PC-9 (cell line): Measurements from ENCODE around the gene APOBR. TPM values are rescaled to one million over a fixed set of nuclear protein-coding genes. Genes with fewer than 3 reads are reported as not detected.

Source experiments
- BruUV-seq: library from RNA; stranded (reverse); fragments of 400-500 nt; replicated peaks from 2 replicates; lab custom pipeline; 2021; lab: Mats Ljungman, UMichigan
- CTCF ChIA-PET: fragments of 300-600 bp; sonication (Branson Sonifier 250); formaldehyde crosslinking; loops from one replicate; lab custom pipeline; 2022; ENCODE audit warnings: antibody characterized with exemption; lab: Charles Lee
- POLR2A ChIA-PET: fragments of 300-600 bp; sonication (Branson Sonifier 250); formaldehyde crosslinking; loops from one replicate; lab custom pipeline; 2022; ENCODE audit warnings: antibody characterized with exemption; ENCODE audit not compliant: unreplicated experiment; lab: Charles Lee
- DNase-seq, 2 experiments: peaks; one replicate each; pipeline versions ENCODE4 v3.0.0 to v3.0.0-alpha.2; 2015 to 2022; ENCODE audit warnings: mixed read lengths in 1 of 2
- H2AFZ ChIP-seq: fragments of 200-600 bp; sonication (generic); 2 replicates; pipeline ENCODE4 v1.8.1; 2017; ENCODE audit warnings: antibody characterized with exemption
- H3F3A ChIP-seq: fragments of 200-600 bp; sonication (generic); 2 replicates; pipeline ENCODE4 v1.8.1; 2017; ENCODE audit warnings: antibody characterized with exemption, mild to moderate bottlenecking, low read depth; ENCODE audit not compliant: insufficient read depth
- H3K27ac ChIP-seq: fragments of 200-600 bp; sonication (generic); 2 replicates; pipeline ENCODE4 v1.6.1; 2016; ENCODE audit warnings: mixed run types
- H3K27me3 ChIP-seq: fragments of 200-600 bp; sonication (generic); 2 replicates; pipeline ENCODE4 v1.6.1; 2016; ENCODE audit warnings: low read depth, mixed run types; ENCODE audit not compliant: insufficient read depth
- H3K36me3 ChIP-seq: fragments of 200-600 bp; sonication (generic); 2 replicates; pipeline ENCODE4 v1.6.1; 2016; ENCODE audit warnings: low read depth, mixed run types
- H3K4me1 ChIP-seq: fragments of 200-600 bp; sonication (generic); replicated peaks from 2 replicates; pipeline ENCODE4 v1.6.1; 2016; ENCODE audit warnings: mixed run types; ENCODE audit not compliant: insufficient read depth
- H3K4me2 ChIP-seq: fragments of 200-600 bp; sonication (generic); 2 replicates; pipeline ENCODE4 v1.6.1; 2017; ENCODE audit warnings: mixed run types
- H3K4me3 ChIP-seq: fragments of 200-600 bp; sonication (generic); 2 replicates; pipeline ENCODE4 v1.6.1; 2016; ENCODE audit warnings: mixed run types
- H3K79me2 ChIP-seq: fragments of 200-600 bp; sonication (generic); 2 replicates; pipeline ENCODE4 v1.6.1; 2017; ENCODE audit warnings: low read depth, mixed run types
- H3K9me2 ChIP-seq: fragments of 200-600 bp; sonication (generic); 2 replicates; pipeline ENCODE4 v1.8.1; 2017; ENCODE audit warnings: mild to moderate bottlenecking; ENCODE audit not compliant: insufficient read depth
- H3K9me3 ChIP-seq: fragments of 200-600 bp; sonication (generic); 2 replicates; pipeline ENCODE4 v1.8.1; 2016; ENCODE audit warnings: low read depth; ENCODE audit not compliant: insufficient read depth
- H4K20me1 ChIP-seq: fragments of 200-600 bp; sonication (generic); 2 replicates; pipeline ENCODE4 v1.8.1; 2017; ENCODE audit not compliant: insufficient read depth
- EZH2 ChIP-seq: fragments of 200-600 bp; sonication (generic); IDR thresholded peaks from 2 replicates; pipeline ENCODE4 v1.8.0; 2017; ENCODE audit warnings: antibody characterized with exemption, low read depth
- intact Hi-C: fragments of 100-400 bp; cut with micrococcal nuclease; formaldehyde crosslinking; loops from one replicate; pipeline ENCODE4 v1.10.0; 2022; ENCODE audit not compliant: unreplicated experiment
- total RNA-seq: library from RNA; stranded (reverse); gene quantifications from 2 replicates; pipeline ENCODE4 v1.2.3, GENCODE V29; 2021
- TF ChIP-seq, protein P1 (sequence below): fragments of 200-600 bp; sonication (generic); conservative IDR thresholded peaks from 2 replicates; pipeline ENCODE4 v1.6.1; 2017; ENCODE audit warnings: mixed run types, antibody characterized with exemption, mild to moderate bottlenecking, moderate library complexity

Gene APOBR
- total RNA-seq, 1 experiment from 2014 or later = 2.4 TPM

DNA sequence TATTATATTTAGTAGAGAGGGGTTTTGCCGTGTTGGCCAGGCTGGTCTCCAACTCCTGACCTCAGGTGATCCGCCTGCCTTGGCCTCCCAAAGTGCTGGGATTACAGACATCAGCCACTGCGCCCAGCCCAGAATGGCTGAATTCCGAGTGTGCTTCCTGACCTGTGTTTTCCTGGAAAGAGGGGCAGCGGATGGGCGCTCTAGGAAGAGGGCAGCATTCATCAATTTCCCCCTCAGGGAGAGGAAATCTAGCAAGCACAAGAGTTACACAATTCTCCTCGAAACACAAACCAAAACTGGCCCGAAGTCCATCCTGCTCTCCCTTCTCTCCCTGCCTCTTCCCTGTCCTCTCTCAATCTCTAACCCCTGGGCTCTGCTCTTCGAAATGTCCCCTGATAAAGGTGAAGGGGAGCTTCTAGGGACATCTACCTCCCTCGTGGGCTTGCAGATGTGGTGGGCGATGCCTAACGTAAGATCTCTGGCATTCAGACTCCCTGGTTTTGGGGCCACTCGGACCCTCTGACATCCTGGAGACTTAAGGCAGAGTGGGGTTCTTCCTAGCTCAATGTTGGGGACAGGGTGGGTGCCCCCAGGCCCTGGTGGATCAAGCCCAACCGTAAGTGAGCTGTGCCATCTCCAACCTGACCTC lies 11.2 kb downstream of the APOBR start:
- H3F3A ChIP-seq = peaks cover 39% of the 10 kb centered on the region
- no peaks in the 10 kb centered on the region for H3K27me3 ChIP-seq
- H3K36me3 ChIP-seq = no peaks in the 10 kb centered on the region
- no peaks in the 10 kb centered on the region for H3K9me3 ChIP-seq
- peaks cover 39% of the 10 kb centered on the region for H3K4me1 ChIP-seq
- POLR2A ChIA-PET = no interaction called here
- CTCF ChIA-PET = no interaction called here
- no peaks in the 10 kb centered on the region for H4K20me1 ChIP-seq
- BruUV-seq = no TSS peak
- TF ChIP-seq, protein P1, sequence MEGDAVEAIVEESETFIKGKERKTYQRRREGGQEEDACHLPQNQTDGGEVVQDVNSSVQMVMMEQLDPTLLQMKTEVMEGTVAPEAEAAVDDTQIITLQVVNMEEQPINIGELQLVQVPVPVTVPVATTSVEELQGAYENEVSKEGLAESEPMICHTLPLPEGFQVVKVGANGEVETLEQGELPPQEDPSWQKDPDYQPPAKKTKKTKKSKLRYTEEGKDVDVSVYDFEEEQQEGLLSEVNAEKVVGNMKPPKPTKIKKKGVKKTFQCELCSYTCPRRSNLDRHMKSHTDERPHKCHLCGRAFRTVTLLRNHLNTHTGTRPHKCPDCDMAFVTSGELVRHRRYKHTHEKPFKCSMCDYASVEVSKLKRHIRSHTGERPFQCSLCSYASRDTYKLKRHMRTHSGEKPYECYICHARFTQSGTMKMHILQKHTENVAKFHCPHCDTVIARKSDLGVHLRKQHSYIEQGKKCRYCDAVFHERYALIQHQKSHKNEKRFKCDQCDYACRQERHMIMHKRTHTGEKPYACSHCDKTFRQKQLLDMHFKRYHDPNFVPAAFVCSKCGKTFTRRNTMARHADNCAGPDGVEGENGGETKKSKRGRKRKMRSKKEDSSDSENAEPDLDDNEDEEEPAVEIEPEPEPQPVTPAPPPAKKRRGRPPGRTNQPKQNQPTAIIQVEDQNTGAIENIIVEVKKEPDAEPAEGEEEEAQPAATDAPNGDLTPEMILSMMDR = no peak
- TF ChIP-seq EZH2 = no peak
- H3K9me2 ChIP-seq = no peaks in the 10 kb centered on the region
- peak overlapping the region; percentile 54 for H2AFZ ChIP-seq
- no peaks in the 10 kb centered on the region for H3K79me2 ChIP-seq
- H3K4me2 ChIP-seq = peak overlapping the region; percentile 71
- H3K27ac ChIP-seq = peak overlapping the region; percentile 70
- peak in 1 of 2 experiments; percentile 78 for DNase-seq
- peak overlapping the region; percentile 20; the same call in 1 of the 2 replicates for H3K4me3 ChIP-seq
- intact Hi-C loops = loop anchor here (1.0 to 2.0 kb wide), 2 partner anchors 13 to 21 kb away; partner anchors contain the start of gene CLN3

DNA sequence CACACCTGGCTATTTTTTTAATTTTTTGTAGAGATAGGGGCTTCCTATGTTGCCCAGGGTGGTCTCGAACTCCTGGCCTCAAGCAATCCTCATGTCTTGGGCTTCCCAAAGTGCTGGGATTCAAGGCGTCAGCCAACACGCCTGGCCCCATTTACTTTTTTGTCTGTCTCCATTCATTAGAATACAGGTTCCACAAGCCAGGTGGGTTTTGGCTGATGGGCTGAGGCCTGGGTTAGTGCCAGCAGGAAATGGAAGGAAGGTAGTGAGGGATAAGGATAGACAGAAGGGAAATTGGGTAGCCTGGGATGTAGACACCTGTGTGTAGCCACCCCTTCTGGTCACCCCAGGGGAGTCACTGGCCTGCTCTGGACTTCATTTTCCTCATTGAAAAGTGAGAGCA lies 16.6 kb downstream of the APOBR start:
- no peak overlapping the region for H3K4me2 ChIP-seq
- no peaks in the 10 kb centered on the region for H3K9me2 ChIP-seq
- no peak for TF ChIP-seq EZH2
- TF ChIP-seq, protein P1 = no peak
- H3K4me3 ChIP-seq = no peak overlapping the region
- no TSS peak for BruUV-seq
- H3K9me3 ChIP-seq = no peaks in the 10 kb centered on the region
- peaks cover 23% of the 10 kb centered on the region for H3K4me1 ChIP-seq
- H3K79me2 ChIP-seq = no peaks in the 10 kb centered on the region
- intact Hi-C loops = no loop called here
- H4K20me1 ChIP-seq = no peaks in the 10 kb centered on the region
- CTCF ChIA-PET = no interaction called here
- H3K36me3 ChIP-seq = no peaks in the 10 kb centered on the region
- POLR2A ChIA-PET = no interaction called here
- no peak overlapping the region for H2AFZ ChIP-seq
- peak; percentile 67 to 69 for DNase-seq
- peaks cover 26% of the 10 kb centered on the region; the same call in 1 of the 2 replicates for H3F3A ChIP-seq
- no peaks in the 10 kb centered on the region for H3K27me3 ChIP-seq
- no peak overlapping the region for H3K27ac ChIP-seq

DNA sequence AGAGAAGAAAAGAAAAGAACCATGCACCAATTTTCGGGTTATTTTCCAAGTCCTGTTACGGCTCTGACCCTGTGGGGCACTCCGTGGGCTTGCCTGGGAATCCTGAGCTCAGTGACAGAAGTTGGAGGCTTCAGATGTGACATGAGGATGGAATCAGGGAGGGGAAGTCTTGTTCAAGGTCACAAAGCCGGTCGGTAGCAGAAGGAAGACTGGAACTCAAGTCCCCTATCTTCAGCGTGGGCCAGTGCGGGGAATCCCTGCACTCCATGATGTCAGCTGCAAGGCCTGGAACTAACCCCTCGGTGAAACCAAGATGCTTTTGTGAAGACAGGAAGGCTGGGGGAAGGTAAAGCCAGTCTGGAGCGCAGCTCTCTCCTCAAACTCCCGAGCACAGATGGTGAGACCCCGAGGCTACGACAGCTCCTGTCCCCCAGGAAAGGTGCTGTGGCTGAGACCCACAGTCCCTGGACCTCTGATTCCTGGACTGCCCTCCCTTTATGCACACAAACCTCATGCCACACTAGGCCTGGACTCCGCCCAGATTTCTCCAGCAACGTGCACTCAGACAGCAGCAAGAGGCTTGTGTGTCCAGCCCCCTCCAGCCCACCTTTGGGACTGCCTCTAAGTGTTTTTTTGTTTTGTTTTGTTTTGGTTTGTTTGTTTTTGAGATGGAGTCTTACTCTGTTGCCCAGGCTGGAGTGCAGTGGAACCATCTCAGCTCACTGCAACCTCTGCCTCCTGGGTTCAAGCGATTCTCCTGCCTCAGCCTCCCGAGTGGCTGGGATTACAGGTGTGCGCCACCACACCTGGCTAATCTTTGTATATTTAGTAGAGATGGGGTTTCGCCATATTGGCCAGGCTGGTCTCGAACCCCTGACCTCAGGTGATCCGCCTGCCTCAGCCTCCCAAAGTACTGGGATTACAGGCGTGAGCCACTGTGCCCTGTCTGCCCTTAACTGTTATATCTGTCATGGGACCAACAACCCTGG lies 17.7 kb downstream of the APOBR start:
- ChIA-PET CTCF (no interaction called here), POLR2A (no interaction called here)
- intact Hi-C loops = no loop called here
- Histone ChIP-seq H3K4me2 (no peak overlapping the region), H3K4me1 (peaks cover 20% of the 10 kb centered on the region), H2AFZ (no peak overlapping the region), H3K27me3 (no peaks in the 10 kb centered on the region), H3K9me2 (no peaks in the 10 kb centered on the region), H3K4me3 (no peak overlapping the region), H3F3A (peaks cover 25% of the 10 kb centered on the region; the same call in 1 of the 2 replicates), H3K9me3 (no peaks in the 10 kb centered on the region), H3K27ac (no peak overlapping the region), H3K36me3 (no peaks in the 10 kb centered on the region), H4K20me1 (no peaks in the 10 kb centered on the region), H3K79me2 (no peaks in the 10 kb centered on the region)
- TF ChIP-seq, protein P1 = no peak
- TF ChIP-seq EZH2 = no peak
- DNase-seq = no peak
- no TSS peak for BruUV-seq
